HEK293 (cell line): ENCODE measurements around the gene CCNI2.

Experiments used
- FEZF1 ChIP-seq: fragments of 450-650 bp; formaldehyde crosslinking; IDR thresholded peaks from 2 replicates; pipeline ENCODE4 v1.5.1; 2016; ENCODE audit warnings: missing biosample characterization, missing genetic modification characterization
- MYNN ChIP-seq: fragments of 450-650 bp; formaldehyde crosslinking; IDR thresholded peaks from 2 replicates; pipeline ENCODE4 v1.5.1; 2016; ENCODE audit warnings: missing biosample characterization, missing genetic modification characterization, borderline replicate concordance
- OSR2 ChIP-seq: fragments of 450-650 bp; formaldehyde crosslinking; IDR thresholded peaks from 2 replicates; pipeline ENCODE4 v1.5.1; 2016; ENCODE audit warnings: missing biosample characterization, missing genetic modification characterization
- ZNF184 ChIP-seq: fragments of 450-650 bp; IDR thresholded peaks from 2 replicates; pipeline ENCODE4 v1.5.1; 2018; ENCODE audit warnings: missing biosample characterization, mild to moderate bottlenecking, missing genetic modification characterization
- ZNF274 ChIP-seq, 2 experiments: fragments of 200-500 bp in 1 of 2; fragments of 450-650 bp in 1 of 2; sonication (Bioruptor generic) in 1 of 2; formaldehyde crosslinking in 1 of 2; IDR thresholded peaks; 2 replicates each; pipeline versions ENCODE4 v1.5.1 to v1.6.1; 2014 to 2016; ENCODE audit warnings: borderline replicate concordance in 1 of 2, inconsistent platforms in 1 of 2, low read length in 1 of 2, missing biosample characterization in 1 of 2, missing genetic modification characterization in 1 of 2
- ZNF555 ChIP-seq: fragments of 450-650 bp; formaldehyde crosslinking; conservative IDR thresholded peaks from 2 replicates; pipeline ENCODE4 v1.5.1; 2017; ENCODE audit warnings: missing biosample characterization, mild to moderate bottlenecking, missing genetic modification characterization, inconsistent platforms
- ZNF571 ChIP-seq: fragments of 450-650 bp; formaldehyde crosslinking; IDR thresholded peaks from 2 replicates; pipeline ENCODE4 v1.5.0; 2017; ENCODE audit warnings: missing biosample characterization, missing genetic modification characterization
- TF ChIP-seq, protein P1 (sequence below): fragments of 450-650 bp; formaldehyde crosslinking; IDR thresholded peaks from 2 replicates; pipeline ENCODE4 v1.5.1; 2016; ENCODE audit warnings: missing biosample characterization, missing genetic modification characterization
- TF ChIP-seq, protein P2 (sequence below): fragments of 450-650 bp; formaldehyde crosslinking; IDR thresholded peaks from 2 replicates; pipeline ENCODE4 v1.5.1; 2016; ENCODE audit warnings: missing biosample characterization, missing genetic modification characterization

DNA sequence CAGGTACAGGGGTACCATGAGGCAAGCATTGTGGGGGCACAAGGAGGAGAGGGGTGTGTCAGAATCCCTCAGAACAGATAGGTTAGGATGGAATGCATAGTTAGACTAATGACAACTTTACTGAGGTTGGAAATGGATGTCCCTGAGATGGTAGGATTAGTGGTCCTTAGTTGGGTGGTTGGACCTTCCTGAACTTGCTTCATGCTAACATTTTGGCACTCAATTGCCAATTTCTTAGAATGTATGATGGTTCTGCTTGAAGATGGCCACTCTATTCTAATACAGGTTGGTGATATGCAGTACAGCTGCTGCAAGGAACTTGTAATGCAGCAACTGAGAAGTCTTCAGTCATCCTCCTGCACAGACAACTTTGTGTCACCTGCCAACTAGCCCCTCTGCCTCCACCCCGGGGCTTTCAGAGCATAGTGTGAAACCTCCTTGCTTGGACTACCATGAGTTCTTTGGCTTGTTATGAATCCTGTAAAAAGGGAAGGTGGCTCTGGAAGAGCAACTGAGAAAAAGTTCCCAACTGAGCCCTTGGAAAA lies 5.4 kb downstream of the CCNI2 start:
- no peak for TF ChIP-seq FEZF1
- TF ChIP-seq ZNF555 (tag by site-specific recombination), result no peak
- no peak for TF ChIP-seq ZNF184 (tag by site-specific recombination)
- no peak for TF ChIP-seq ZNF571 (tag by site-specific recombination)
- TF ChIP-seq, protein P1, sequence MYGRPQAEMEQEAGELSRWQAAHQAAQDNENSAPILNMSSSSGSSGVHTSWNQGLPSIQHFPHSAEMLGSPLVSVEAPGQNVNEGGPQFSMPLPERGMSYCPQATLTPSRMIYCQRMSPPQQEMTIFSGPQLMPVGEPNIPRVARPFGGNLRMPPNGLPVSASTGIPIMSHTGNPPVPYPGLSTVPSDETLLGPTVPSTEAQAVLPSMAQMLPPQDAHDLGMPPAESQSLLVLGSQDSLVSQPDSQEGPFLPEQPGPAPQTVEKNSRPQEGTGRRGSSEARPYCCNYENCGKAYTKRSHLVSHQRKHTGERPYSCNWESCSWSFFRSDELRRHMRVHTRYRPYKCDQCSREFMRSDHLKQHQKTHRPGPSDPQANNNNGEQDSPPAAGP (tag by site-specific recombination), result no peak
- no peak for TF ChIP-seq MYNN
- TF ChIP-seq OSR2 (tag by site-specific recombination), result no peak
- TF ChIP-seq, protein P2, sequence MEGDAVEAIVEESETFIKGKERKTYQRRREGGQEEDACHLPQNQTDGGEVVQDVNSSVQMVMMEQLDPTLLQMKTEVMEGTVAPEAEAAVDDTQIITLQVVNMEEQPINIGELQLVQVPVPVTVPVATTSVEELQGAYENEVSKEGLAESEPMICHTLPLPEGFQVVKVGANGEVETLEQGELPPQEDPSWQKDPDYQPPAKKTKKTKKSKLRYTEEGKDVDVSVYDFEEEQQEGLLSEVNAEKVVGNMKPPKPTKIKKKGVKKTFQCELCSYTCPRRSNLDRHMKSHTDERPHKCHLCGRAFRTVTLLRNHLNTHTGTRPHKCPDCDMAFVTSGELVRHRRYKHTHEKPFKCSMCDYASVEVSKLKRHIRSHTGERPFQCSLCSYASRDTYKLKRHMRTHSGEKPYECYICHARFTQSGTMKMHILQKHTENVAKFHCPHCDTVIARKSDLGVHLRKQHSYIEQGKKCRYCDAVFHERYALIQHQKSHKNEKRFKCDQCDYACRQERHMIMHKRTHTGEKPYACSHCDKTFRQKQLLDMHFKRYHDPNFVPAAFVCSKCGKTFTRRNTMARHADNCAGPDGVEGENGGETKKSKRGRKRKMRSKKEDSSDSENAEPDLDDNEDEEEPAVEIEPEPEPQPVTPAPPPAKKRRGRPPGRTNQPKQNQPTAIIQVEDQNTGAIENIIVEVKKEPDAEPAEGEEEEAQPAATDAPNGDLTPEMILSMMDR (tag by site-specific recombination), result no peak
- no peak for TF ChIP-seq ZNF274 (IDR thresholded peaks at IDR 0.05; ENCODE audit: low read length)
- no peak for TF ChIP-seq ZNF274 (tag by site-specific recombination; IDR thresholded peaks at IDR 0.05; ENCODE audit: borderline replicate concordance)
